ENCODE results near the gene PIK3R5.

- TF ChIP-seq CTCF (IDR thresholded peaks at IDR 0.05) (no peak), POLR2A (IDR thresholded peaks at IDR 0.05) (no peak)
Measured at GRCh38 chr17:8835106-8835505, 130.4 kb downstream of the PIK3R5 start.
